Heart left ventricle (tissue), 16 donors: ENCODE results near the gene CREG2. TPM values are rescaled to one million over a fixed set of nuclear protein-coding genes. Genes with fewer than 3 reads are reported as not detected.

Experiments
- ATAC-seq, 4 donors: fragments of 200-7000 bp; cut with Tn5 transposase; one replicate each; pipeline ENCODE4 v1.9.1; 2020 to 2022; ENCODE audit warnings: moderate library complexity in 4 of 4, mild to moderate bottlenecking in 3 of 4, moderate number of reproducible peaks in 1 of 4
- DNase-seq, 5 donors: peaks; one replicate each; pipeline ENCODE4 v3.0.0-alpha.2; 2020
- H3K27ac ChIP-seq, 12 donors: fragments of 200-600 bp; sonication (generic) in 4 of 12; one replicate each; pipeline versions ENCODE4 v1.5.0 to v1.8.0; 2016 to 2022; ENCODE audit warnings: mild to moderate bottlenecking in 2 of 12
- H3K27me3 ChIP-seq, 9 donors: fragments of 200-600 bp; sonication (generic) in 2 of 9; one replicate each; pipeline versions ENCODE4 v1.5.1 to v1.8.0; 2016 to 2022; ENCODE audit warnings: mild to moderate bottlenecking in 3 of 9
- H3K36me3 ChIP-seq, 9 donors: fragments of 200-600 bp; sonication (generic) in 2 of 9; one replicate each; pipeline versions ENCODE4 v1.5.0 to v1.8.0; 2018 to 2022; ENCODE audit warnings: mild to moderate bottlenecking in 2 of 9
- H3K4me1 ChIP-seq, 12 donors: fragments of 200-600 bp; sonication (generic) in 4 of 12; one replicate each; pipeline versions ENCODE4 v1.5.0 to v1.8.0; 2016 to 2022; ENCODE audit warnings: mild to moderate bottlenecking in 3 of 12
- H3K4me3 ChIP-seq, 12 donors: fragments of 200-600 bp; sonication (generic) in 4 of 12; one replicate each; pipeline versions ENCODE4 v1.5.0 to v1.8.0; 2017 to 2022; ENCODE audit warnings: mild to moderate bottlenecking in 9 of 12, moderate library complexity in 4 of 12
- H3K9me3 ChIP-seq, 12 donors: fragments of 200-600 bp; sonication (generic) in 4 of 12; one replicate each; pipeline versions ENCODE4 v1.5.0 to v1.8.0; 2016 to 2022; ENCODE audit warnings: mild to moderate bottlenecking in 1 of 12
- POLR2A ChIP-seq, 2 donors: fragments of 450-650 bp; IDR thresholded peaks; one replicate each; pipeline ENCODE4 v1.6.1; 2017; ENCODE audit warnings: antibody characterized with exemption in 2 of 2, mild to moderate bottlenecking in 2 of 2, moderate library complexity in 2 of 2
- WGBS, 4 donors: extraction: QIAGEN DNeasy Blood & Tissue Kit in 2 of 4; methylation state at CpG; one replicate each; pipeline versions ENCODE4 v1.1.5 to v1.1.7; 2013 to 2018; 5-methylcytosine and 5-hydroxymethylcytosine counted together
- intact Hi-C, 10 donors: fragments of 100-400 bp; cut with DNase I; formaldehyde crosslinking; loops; one replicate each; pipeline versions ENCODE4 v1.11.1 to v1.14.2; 2022
- polyA plus RNA-seq, 2 donors: library from polyadenylated mRNA; stranded (reverse); fragments of 200-250 nt; gene quantifications; one replicate each; pipeline ENCODE4 v1.2.3, GENCODE V29; 2013
- total RNA-seq, 9 donors: library from RNA; depleted of rRNA in 2 of 9; stranded (reverse); fragments of >200 nt in 2 of 9; fragmentation: NEBNext Ultra II Directional in 3 of 9; extraction: Animal tissue kit (Norgen Biotek cat#: 25700) in 3 of 9; gene quantifications; one replicate each; pipeline versions ENCODE4 v1.1.0 to v1.2.4, GENCODE V29; 2016 to 2023
- TF ChIP-seq, protein P1 (sequence below), 12 donors: fragments of 200-600 bp; sonication (generic) in 4 of 12; IDR thresholded peaks; one replicate each; pipeline versions ENCODE4 v1.5.0 to v1.8.0; 2018 to 2022; ENCODE audit warnings: antibody characterized with exemption in 12 of 12, mild to moderate bottlenecking in 5 of 12
- donor health status: ischemic (EF 13 %, LVEDD 7.1; RV severe dilation, severe dysfunction).
- donor health status: healthy with polysubstance abuse.
- donor health status: DM: no; HTN: yes; CAD: no.
- donor health status: DM: no; HTN: no; CAD: no.
- donor health status: ischemic (EF 25% LVEDD 6.9; RV normal size, moderate dysfunction).
- donor health status: ischemic (EF 25% LVEDD 5.7; RV mildly dilated, moderate dysfunction).
- donor health status: healthy.
- donor health status: DM: yes; HTN: yes; CAD: no.
- donor health status: ischemic (EF 35%, LVEDD 5.7; RV mildly dilated, moderate dysfunction).
- donor health status: nonischemic (EF 11% LVEDD 7.7; RV severe dilation, severe dysfunction).
- donor health status: DM: yes; HTN: yes; CAD: no.
- donor health status: PGD.
- donor health status: ischemic (EF 29% LVEDD 5.4; RV normal size, mild dysfunction).
- donor health status: nonischemic (EF 23%, LVEDD 6.1; RV moderate dilation, normal function).

CREG2 gene
- total and polyA plus RNA-seq, 11 donors, result 0.18 to 1.1 (median 0.46) TPM; not detected in 7

DNA sequence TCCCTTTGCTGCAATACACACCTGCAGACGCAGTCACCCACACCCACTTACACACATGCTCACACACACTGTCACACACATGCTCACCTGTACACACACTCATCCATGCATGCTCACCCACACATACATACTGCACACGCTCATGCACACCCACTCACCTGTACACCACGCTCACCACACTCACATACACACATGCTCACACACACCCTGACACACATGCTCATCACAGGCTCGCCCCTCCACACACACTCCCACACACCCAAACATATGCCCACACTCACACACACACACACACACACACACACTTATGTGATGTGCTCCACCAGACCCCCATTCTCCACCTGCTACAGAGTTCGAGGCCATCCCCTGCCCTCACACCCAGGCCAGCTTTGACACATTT is 22.8 kb upstream of the CREG2 start:
- H3K4me1 ChIP-seq, result peaks cover 0 to 11% (median 0%) of the 10 kb centered on the region in 12 donors
- 93 to 96% (median 94%) methylated on average over 5 of the region's 5 CpGs for WGBS, 4 donors
- ATAC-seq, result peak in 1 of 4 donors; percentile 36

DNA sequence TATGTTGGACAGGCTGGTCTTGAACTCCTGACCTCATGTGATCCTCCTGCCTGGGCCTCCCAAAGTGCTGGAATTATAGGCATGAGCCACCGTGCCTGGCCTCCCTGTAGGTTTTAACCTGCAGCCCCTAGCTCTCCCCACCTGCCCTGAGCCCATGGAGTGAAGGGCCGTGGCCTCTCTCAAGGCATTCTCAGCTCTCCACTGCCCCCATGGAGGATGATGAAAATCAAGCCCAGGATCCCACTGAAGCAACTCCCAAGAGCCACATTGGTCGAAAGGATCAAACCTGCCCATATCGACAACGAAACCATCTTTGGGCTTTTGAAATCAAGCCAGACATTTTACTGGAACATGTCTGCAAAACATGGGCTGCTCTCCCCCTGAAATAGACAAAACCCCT is 22.4 kb upstream of the CREG2 start:
- Histone ChIP-seq H3K27ac (no peak overlapping the region), H3K36me3 (no peaks in the 10 kb centered on the region), H3K4me1 (peaks cover 0 to 11% (median 0%) of the 10 kb centered on the region in 12 donors), H3K4me3 (no peak overlapping the region), H3K27me3 (no peaks in the 10 kb centered on the region), H3K9me3 (no peaks in the 10 kb centered on the region)
- 87 to 93% (median 92%) methylated on average over 5 of the region's 5 CpGs for WGBS, 4 donors
- DNase-seq (no peak), ATAC-seq (no peak)
- intact Hi-C loops, result loop anchor here in 2 of 10 donors (10.0 kb wide), 2 partner anchors 285 to 1045 kb away; partner anchors contain the start of gene MAP4K4 (in 1 of the 2)
- TF ChIP-seq, protein P1, sequence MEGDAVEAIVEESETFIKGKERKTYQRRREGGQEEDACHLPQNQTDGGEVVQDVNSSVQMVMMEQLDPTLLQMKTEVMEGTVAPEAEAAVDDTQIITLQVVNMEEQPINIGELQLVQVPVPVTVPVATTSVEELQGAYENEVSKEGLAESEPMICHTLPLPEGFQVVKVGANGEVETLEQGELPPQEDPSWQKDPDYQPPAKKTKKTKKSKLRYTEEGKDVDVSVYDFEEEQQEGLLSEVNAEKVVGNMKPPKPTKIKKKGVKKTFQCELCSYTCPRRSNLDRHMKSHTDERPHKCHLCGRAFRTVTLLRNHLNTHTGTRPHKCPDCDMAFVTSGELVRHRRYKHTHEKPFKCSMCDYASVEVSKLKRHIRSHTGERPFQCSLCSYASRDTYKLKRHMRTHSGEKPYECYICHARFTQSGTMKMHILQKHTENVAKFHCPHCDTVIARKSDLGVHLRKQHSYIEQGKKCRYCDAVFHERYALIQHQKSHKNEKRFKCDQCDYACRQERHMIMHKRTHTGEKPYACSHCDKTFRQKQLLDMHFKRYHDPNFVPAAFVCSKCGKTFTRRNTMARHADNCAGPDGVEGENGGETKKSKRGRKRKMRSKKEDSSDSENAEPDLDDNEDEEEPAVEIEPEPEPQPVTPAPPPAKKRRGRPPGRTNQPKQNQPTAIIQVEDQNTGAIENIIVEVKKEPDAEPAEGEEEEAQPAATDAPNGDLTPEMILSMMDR (IDR thresholded peaks at IDR 0.05), result no peak
- TF ChIP-seq POLR2A (IDR thresholded peaks at IDR 0.05), result no peak

More for the DNA sequence above, 22.8 kb upstream of the CREG2 start:
- TF ChIP-seq, protein P1 (IDR thresholded peaks at IDR 0.05), result no peak
- TF ChIP-seq POLR2A (IDR thresholded peaks at IDR 0.05), result no peak
- Histone ChIP-seq H3K27me3 (no peaks in the 10 kb centered on the region), H3K4me3 (no peak overlapping the region), H3K9me3 (no peaks in the 10 kb centered on the region), H3K36me3 (no peaks in the 10 kb centered on the region), H3K27ac (no peak overlapping the region)
- intact Hi-C loops, result loop anchor here in 2 of 10 donors (10.0 kb wide), 2 partner anchors 285 to 1045 kb away; partner anchors contain the start of gene MAP4K4 (in 1 of the 2)
- no peak for DNase-seq

DNA sequence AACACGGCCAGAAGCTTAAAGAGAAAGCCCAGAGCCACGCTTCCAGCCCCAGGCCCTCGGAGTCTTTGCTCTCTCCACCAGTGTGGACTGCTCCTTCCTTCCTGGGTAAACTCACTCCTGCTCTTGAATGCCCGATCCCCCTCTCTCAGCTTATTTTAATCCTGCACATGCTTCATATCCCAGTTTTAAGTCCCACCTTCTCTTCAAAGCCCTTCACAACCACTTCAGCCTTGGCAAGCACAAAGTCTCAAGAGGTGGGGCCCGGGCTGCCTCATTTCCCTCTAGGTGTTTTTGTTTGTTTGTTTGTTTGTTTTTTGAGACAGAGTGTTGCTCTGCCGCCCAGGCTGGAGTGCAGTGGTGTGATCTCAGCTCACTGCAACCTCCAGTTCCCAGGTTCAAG is 21.6 kb upstream of the CREG2 start:
- intact Hi-C loops, result no loop called here
- no peak for TF ChIP-seq POLR2A (IDR thresholded peaks at IDR 0.05)
- TF ChIP-seq, protein P1 (IDR thresholded peaks at IDR 0.05), result no peak
- Histone ChIP-seq H3K36me3 (no peaks in the 10 kb centered on the region), H3K27ac (no peak overlapping the region), H3K4me3 (no peak overlapping the region), H3K9me3 (no peaks in the 10 kb centered on the region), H3K27me3 (no peaks in the 10 kb centered on the region), H3K4me1 (peaks cover 0 to 11% (median 0%) of the 10 kb centered on the region in 12 donors)
- 79 to 83% (median 82%) methylated on average over 6 of the region's 6 CpGs for WGBS, 4 donors
- ATAC-seq, result no peak
- no peak for DNase-seq

DNA sequence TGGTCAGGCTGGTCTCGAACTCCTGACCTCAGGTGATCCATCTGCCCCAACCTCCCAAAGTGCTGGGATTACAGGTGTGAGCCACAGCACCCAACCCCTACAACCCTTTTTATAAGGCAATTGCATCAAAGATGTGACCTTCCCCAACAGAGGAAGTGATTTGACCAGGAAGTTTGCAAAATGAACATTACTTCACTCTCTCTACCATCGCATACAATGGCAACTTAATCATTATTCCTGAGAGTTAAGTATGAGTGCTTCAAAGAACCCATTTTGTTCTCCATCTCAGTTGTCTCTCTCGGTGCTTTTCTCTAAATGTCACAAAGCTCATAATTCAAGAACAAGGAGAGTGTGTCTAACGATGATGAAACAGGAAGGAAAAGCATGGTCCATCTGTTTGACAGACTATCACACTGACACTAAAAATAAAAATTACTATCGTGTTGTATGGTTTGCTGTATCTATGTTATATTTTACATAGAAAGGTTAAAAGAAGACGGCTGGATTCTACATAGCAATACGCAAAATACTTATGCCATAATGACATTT is 18.1 kb upstream of the CREG2 start:
- WGBS, 4 donors, result 76 to 79% (median 78%) methylated on average over 7 of the region's 7 CpGs
- Histone ChIP-seq H3K9me3 (no peaks in the 10 kb centered on the region), H3K27ac (no peak overlapping the region), H3K4me1 (peaks cover 0 to 11% (median 0%) of the 10 kb centered on the region in 12 donors), H3K4me3 (no peak overlapping the region), H3K36me3 (no peaks in the 10 kb centered on the region), H3K27me3 (no peaks in the 10 kb centered on the region)
- DNase-seq (no peak), ATAC-seq (no peak)
- no peak for TF ChIP-seq POLR2A (IDR thresholded peaks at IDR 0.05)
- TF ChIP-seq, protein P1 (IDR thresholded peaks at IDR 0.05), result no peak
- intact Hi-C loops, result no loop called here
